ENCODE data around the gene ABTB2. TPM values are rescaled to one million over a fixed set of nuclear protein-coding genes. Genes with fewer than 3 reads are reported as not detected.

ABTB2 gene
- total and polyA plus RNA-seq, 3 experiments from 2014 or later = 0.05 to 5.5 (median 5.4) TPM

- H3K4me3 Mint-ChIP-seq = peak overlapping the region; percentile 82 to 95 (median 90)
- H3K36me3 Mint-ChIP-seq = peaks cover 0 to 2% (median 0%) of the 10 kb centered on the region in 3 donors
- H3K4me3 ChIP-seq (ENCODE audit: low read length) = peak overlapping the region; percentile 83
- peaks cover 13 to 26% (median 24%) of the 10 kb centered on the region in 3 donors for H3K4me1 Mint-ChIP-seq
- ChIA-PET CTCF (interaction anchor here (1.0 to 6.3 kb wide), 14 partner anchors 11 to 582 kb away, joined by 3 to 113 read pairs (median 4); partner anchors contain the start of gene CAPRIN1), POLR2A (interaction anchor here (0.6 to 1.3 kb wide), 3 partner anchors 108 to 362 kb away, joined by 3 to 5 read pairs (median 4); partner anchors contain the start of gene NAT10)
- peaks cover 24 to 57% of the 10 kb centered on the region in 2 donors for H3K27me3 Mint-ChIP-seq
- peak; percentile 49 to 78 (median 62) for DNase-seq
- peaks cover 8% of the 10 kb centered on the region for H3K4me1 ChIP-seq (ENCODE audit: insufficient read depth, low read length)
- H3K9me3 Mint-ChIP-seq = no peaks in the 10 kb centered on the region
- H3K27ac Mint-ChIP-seq = peak overlapping the region; percentile 57 to 90 (median 85)
- H3K27me3 ChIP-seq (ENCODE audit: insufficient read depth, low read length, poor library complexity, severe bottlenecking) = peaks cover 16% of the 10 kb centered on the region
- H3K27ac ChIP-seq (ENCODE audit: low read depth, low read length) = no peak overlapping the region
- no peaks in the 10 kb centered on the region for H3K9me3 ChIP-seq (ENCODE audit: low read length)
- H3K36me3 ChIP-seq (ENCODE audit: insufficient read depth, low read length) = no peaks in the 10 kb centered on the region
These were observed 1.1 kb upstream of the ABTB2 start for GRCh38 chr11:34358728-34359547.

GRCh38 chr11:34358258-34358727 lies 483 bp upstream of the ABTB2 start:
- POLR2A ChIA-PET = interaction anchor here (0.6 to 1.7 kb wide), 5 partner anchors 107 to 361 kb away, joined by 3 to 7 read pairs (median 4); partner anchors contain the start of gene NAT10
- H3K27ac Mint-ChIP-seq = peak overlapping the region; percentile 5 to 90 (median 82)
- DNase-seq = no peak
- Histone ChIP-seq H3K27ac (ENCODE audit: low read depth, low read length) (peak overlapping the region; percentile 38), H3K4me3 (ENCODE audit: low read length) (peak overlapping the region; percentile 83), H3K9me3 (ENCODE audit: low read length) (no peaks in the 10 kb centered on the region), H3K4me1 (ENCODE audit: insufficient read depth, low read length) (peaks cover 8% of the 10 kb centered on the region), H3K36me3 (ENCODE audit: insufficient read depth, low read length) (no peaks in the 10 kb centered on the region), H3K27me3 (ENCODE audit: insufficient read depth, low read length, poor library complexity, severe bottlenecking) (peaks cover 16% of the 10 kb centered on the region)
- CTCF ChIA-PET = interaction anchor here (0.6 to 6.3 kb wide), 17 partner anchors 11 to 581 kb away, joined by 3 to 113 read pairs (median 4); partner anchors contain the start of gene CAPRIN1
- peaks cover 13 to 26% (median 23%) of the 10 kb centered on the region in 3 donors for H3K4me1 Mint-ChIP-seq
- H3K36me3 Mint-ChIP-seq = peaks cover 0 to 2% (median 0%) of the 10 kb centered on the region in 3 donors
- H3K4me3 Mint-ChIP-seq = peak overlapping the region; percentile 82 to 95 (median 90)
- no peaks in the 10 kb centered on the region for H3K9me3 Mint-ChIP-seq
- H3K27me3 Mint-ChIP-seq = peaks cover 25 to 58% of the 10 kb centered on the region in 2 donors

GRCh38 chr11:34356913-34357700 lies 703 bp downstream of the ABTB2 start:
- Histone ChIP-seq H3K27ac (ENCODE audit: low read depth, low read length) (no peak overlapping the region), H3K9me3 (ENCODE audit: low read length) (no peaks in the 10 kb centered on the region), H3K27me3 (ENCODE audit: insufficient read depth, low read length, poor library complexity, severe bottlenecking) (peaks cover 16% of the 10 kb centered on the region), H3K4me1 (ENCODE audit: insufficient read depth, low read length) (peaks cover 8% of the 10 kb centered on the region), H3K36me3 (ENCODE audit: insufficient read depth, low read length) (no peaks in the 10 kb centered on the region), H3K4me3 (ENCODE audit: low read length) (peak overlapping the region; percentile 62)
- POLR2A ChIA-PET = interaction anchor here (1.0 to 1.7 kb wide), 5 partner anchors 106 to 360 kb away, joined by 4 to 8 read pairs (median 5); no protein-coding TSS in a partner anchor
- H3K4me1 Mint-ChIP-seq = peaks cover 13 to 26% (median 23%) of the 10 kb centered on the region in 3 donors
- H3K36me3 Mint-ChIP-seq = peaks cover 0 to 4% (median 2%) of the 10 kb centered on the region in 3 donors
- H3K4me3 Mint-ChIP-seq = peak overlapping the region; percentile 76 to 95 (median 87)
- peaks cover 30 to 58% of the 10 kb centered on the region in 2 donors for H3K27me3 Mint-ChIP-seq
- H3K9me3 Mint-ChIP-seq = no peaks in the 10 kb centered on the region
- CTCF ChIA-PET = interaction anchor here (0.7 to 6.3 kb wide), 16 partner anchors 10 to 549 kb away, joined by 3 to 113 read pairs (median 4); partner anchors contain the start of gene CAPRIN1
- peak overlapping the region in 1 of 8 donors; percentile 57 for H3K27ac Mint-ChIP-seq
- peak; percentile 25 to 66 (median 37) for DNase-seq

GRCh38 chr11:34356576-34356912 lies 1.3 kb downstream of the ABTB2 start:
- Histone ChIP-seq H3K27ac (ENCODE audit: low read depth, low read length) (no peak overlapping the region), H3K9me3 (ENCODE audit: low read length) (no peaks in the 10 kb centered on the region), H3K4me3 (ENCODE audit: low read length) (peak overlapping the region; percentile 62), H3K36me3 (ENCODE audit: insufficient read depth, low read length) (no peaks in the 10 kb centered on the region), H3K4me1 (ENCODE audit: insufficient read depth, low read length) (peaks cover 8% of the 10 kb centered on the region), H3K27me3 (ENCODE audit: insufficient read depth, low read length, poor library complexity, severe bottlenecking) (peaks cover 16% of the 10 kb centered on the region)
- DNase-seq = peak in 1 of 5 donors; percentile 5
- peak overlapping the region; percentile 39 to 92 (median 76) for H3K4me3 Mint-ChIP-seq
- POLR2A ChIA-PET = interaction anchor here (1.2 to 1.7 kb wide), 2 partner anchors 182 to 250 kb away, joined by 4 to 8 read pairs; no protein-coding TSS in a partner anchor
- H3K27ac Mint-ChIP-seq = peak overlapping the region in 3 of 8 donors; percentile 13 to 90 (median 40)
- CTCF ChIA-PET = interaction anchor here (1.0 to 6.3 kb wide), 8 partner anchors 9 to 548 kb away, joined by 3 to 113 read pairs (median 6); no protein-coding TSS in a partner anchor
- H3K36me3 Mint-ChIP-seq = peaks cover 0 to 4% (median 2%) of the 10 kb centered on the region in 3 donors
- H3K9me3 Mint-ChIP-seq = no peaks in the 10 kb centered on the region
- peaks cover 29 to 64% of the 10 kb centered on the region in 2 donors for H3K27me3 Mint-ChIP-seq
- peaks cover 13 to 26% (median 23%) of the 10 kb centered on the region in 3 donors for H3K4me1 Mint-ChIP-seq

- H3K4me1 ChIP-seq (ENCODE audit: insufficient read depth, low read length) = peaks cover 8% of the 10 kb centered on the region
- DNase-seq = no peak
- CTCF ChIA-PET = interaction anchor here (1.0 to 6.3 kb wide), 4 partner anchors 9 to 368 kb away, joined by 3 to 113 read pairs (median 10); no protein-coding TSS in a partner anchor
- Mint-ChIP-seq H3K4me1 (peaks cover 13 to 26% (median 23%) of the 10 kb centered on the region in 3 donors), H3K4me3 (peak overlapping the region; percentile 39 to 84 (median 76)), H3K9me3 (no peaks in the 10 kb centered on the region), H3K27ac (peak overlapping the region in 3 of 8 donors; percentile 13 to 90 (median 40)), H3K27me3 (peaks cover 28 to 64% of the 10 kb centered on the region in 2 donors), H3K36me3 (peaks cover 0 to 4% (median 2%) of the 10 kb centered on the region in 3 donors)
- peaks cover 16% of the 10 kb centered on the region for H3K27me3 ChIP-seq (ENCODE audit: insufficient read depth, low read length, poor library complexity, severe bottlenecking)
- POLR2A ChIA-PET = no interaction called here
- no peaks in the 10 kb centered on the region for H3K36me3 ChIP-seq (ENCODE audit: insufficient read depth, low read length)
- no peaks in the 10 kb centered on the region for H3K9me3 ChIP-seq (ENCODE audit: low read length)
- H3K27ac ChIP-seq (ENCODE audit: low read depth, low read length) = no peak overlapping the region
- H3K4me3 ChIP-seq (ENCODE audit: low read length) = peak overlapping the region; percentile 62
These were observed 1.7 kb downstream of the ABTB2 start for GRCh38 chr11:34356130-34356529.

GRCh38 chr11:34355726-34356125 lies 2.1 kb downstream of the ABTB2 start:
- H3K4me1 ChIP-seq (ENCODE audit: insufficient read depth, low read length) = peaks cover 8% of the 10 kb centered on the region
- H3K36me3 Mint-ChIP-seq = peaks cover 0 to 4% (median 2%) of the 10 kb centered on the region in 3 donors
- H3K9me3 ChIP-seq (ENCODE audit: low read length) = no peaks in the 10 kb centered on the region
- peak overlapping the region in 5 of 7 donors; percentile 76 to 87 (median 83) for H3K4me3 Mint-ChIP-seq
- H3K36me3 ChIP-seq (ENCODE audit: insufficient read depth, low read length) = no peaks in the 10 kb centered on the region
- no peak overlapping the region for H3K4me3 ChIP-seq (ENCODE audit: low read length)
- peaks cover 13 to 26% (median 23%) of the 10 kb centered on the region in 3 donors for H3K4me1 Mint-ChIP-seq
- H3K27me3 ChIP-seq (ENCODE audit: insufficient read depth, low read length, poor library complexity, severe bottlenecking) = peaks cover 16% of the 10 kb centered on the region
- ChIA-PET CTCF (interaction anchor here (6.3 kb wide), 1 partner anchor 180 kb away, joined by 113 read pairs; no protein-coding TSS in a partner anchor), POLR2A (no interaction called here)
- H3K27ac Mint-ChIP-seq = peak overlapping the region in 3 of 8 donors; percentile 27 to 90 (median 40)
- DNase-seq = no peak
- no peaks in the 10 kb centered on the region for H3K9me3 Mint-ChIP-seq
- H3K27me3 Mint-ChIP-seq = peaks cover 28 to 64% of the 10 kb centered on the region in 2 donors
- H3K27ac ChIP-seq (ENCODE audit: low read depth, low read length) = no peak overlapping the region

GRCh38 chr11:34354782-34355181 lies 3.0 kb downstream of the ABTB2 start:
- H3K27me3 Mint-ChIP-seq = peaks cover 28 to 56% of the 10 kb centered on the region in 2 donors
- ChIA-PET CTCF (interaction anchor here (6.3 kb wide), 1 partner anchor 179 kb away, joined by 113 read pairs; no protein-coding TSS in a partner anchor), POLR2A (no interaction called here)
- H3K27ac Mint-ChIP-seq = no peak overlapping the region
- H3K4me1 Mint-ChIP-seq = peaks cover 13 to 26% (median 23%) of the 10 kb centered on the region in 3 donors
- Histone ChIP-seq H3K9me3 (ENCODE audit: low read length) (no peaks in the 10 kb centered on the region), H3K4me3 (ENCODE audit: low read length) (no peak overlapping the region), H3K27ac (ENCODE audit: low read depth, low read length) (no peak overlapping the region), H3K4me1 (ENCODE audit: insufficient read depth, low read length) (peaks cover 8% of the 10 kb centered on the region), H3K27me3 (ENCODE audit: insufficient read depth, low read length, poor library complexity, severe bottlenecking) (peaks cover 16% of the 10 kb centered on the region), H3K36me3 (ENCODE audit: insufficient read depth, low read length) (no peaks in the 10 kb centered on the region)
- peaks cover 0 to 4% (median 2%) of the 10 kb centered on the region in 3 donors for H3K36me3 Mint-ChIP-seq
- peak overlapping the region in 1 of 7 donors; percentile 87 for H3K4me3 Mint-ChIP-seq
- no peaks in the 10 kb centered on the region for H3K9me3 Mint-ChIP-seq
- DNase-seq = no peak

Measured in CD8-positive, alpha-beta memory T cell (primary cell).